Transverse colon (tissue), 4 donors: ENCODE data around the gene SLC7A9. TPM values are rescaled to one million over a fixed set of nuclear protein-coding genes. Genes with fewer than 3 reads are reported as not detected.

Experiments
- DNase-seq: peaks from one replicate; pipeline ENCODE4 v3.0.0-alpha.2; 2019
- H3K27ac ChIP-seq, 4 donors: fragments of 200-600 bp; sonication (generic); 2 replicates each; pipeline ENCODE4 v1.5.1; 2016 to 2018; ENCODE audit warnings: inconsistent platforms in 4 of 4
- H3K27me3 ChIP-seq: fragments of 200-600 bp; sonication (generic); 2 replicates; pipeline ENCODE4 v1.5.1; 2017; ENCODE audit warnings: inconsistent platforms
- H3K36me3 ChIP-seq, 4 donors: fragments of 200-600 bp; sonication (generic); 2 replicates each; pipeline ENCODE4 v1.5.1; 2017 to 2019; ENCODE audit warnings: inconsistent platforms in 4 of 4
- H3K4me1 ChIP-seq, 4 donors: fragments of 200-600 bp; sonication (generic); 2 replicates each; pipeline ENCODE4 v1.5.1; 2017 to 2020; ENCODE audit warnings: inconsistent platforms in 4 of 4
- H3K4me3 ChIP-seq, 4 donors: fragments of 200-600 bp; sonication (generic); 1 replicate in 1 of 4; 2 replicates in 3 of 4; pipeline versions ENCODE4 v1.5.1 to v1.6.1; 2017 to 2019; ENCODE audit warnings: inconsistent platforms in 4 of 4
- H3K9me3 ChIP-seq, 2 donors: fragments of 200-600 bp; sonication (generic); 2 replicates each; pipeline ENCODE4 v1.5.1; 2017 to 2019; ENCODE audit warnings: inconsistent platforms in 2 of 2
- EP300 ChIP-seq: sonication (generic); formaldehyde crosslinking; IDR thresholded peaks from one replicate; pipeline ENCODE4 v1.6.1; 2017; ENCODE audit warnings: antibody characterized with exemption, low read depth
- POLR2A ChIP-seq: fragments of 450-650 bp; IDR thresholded peaks from one replicate; pipeline ENCODE4 v1.6.1; 2016; ENCODE audit warnings: antibody characterized with exemption, mild to moderate bottlenecking, moderate library complexity
- POLR2AphosphoS5 ChIP-seq, 3 donors: sonication (generic); formaldehyde crosslinking; IDR thresholded peaks; one replicate each; pipeline ENCODE4 v1.6.1; 2016; ENCODE audit warnings: antibody characterized with exemption in 3 of 3
- WGBS, 2 donors: methylation state at CpG; one replicate each; pipeline ENCODE4 v1.1.5; 2018; ENCODE audit warnings: low coverage in 1 of 2; 5-methylcytosine and 5-hydroxymethylcytosine counted together
- in situ Hi-C, 4 donors: fragments of 200-750 bp; cut with MboI; loops; one replicate each; pipeline versions ENCODE4 v1.15.0 to v1.15.1; 2017; ENCODE audit warnings: low sequenced_read_pairs in 3 of 4, low pct_ligation_motif_present in 1 of 4, low pct_unique_long_range_greater_than_20kb in 1 of 4
- intact Hi-C: fragments of 100-400 bp; cut with DNase I; formaldehyde crosslinking; loops from one replicate; pipeline ENCODE4 v1.15.1; 2023; ENCODE audit warnings: low total_unique reads
- total RNA-seq, 4 donors: library from RNA; depleted of rRNA; stranded (reverse); fragments of >200 nt; gene quantifications; one replicate each; pipeline ENCODE4 v1.1.0, GENCODE V29; 2016
- TF ChIP-seq, protein P1 (sequence below), 5 experiments: fragments of 200-600 bp in 3 of 5; fragments of 450-650 bp in 2 of 5; sonication (generic) in 3 of 5; IDR thresholded peaks; 1 replicate in 2 of 5; 2 replicates in 3 of 5; pipeline ENCODE4 v1.5.1; 2016 to 2017; ENCODE audit warnings: antibody characterized with exemption in 5 of 5, inconsistent platforms in 3 of 5, mild to moderate bottlenecking in 2 of 5, moderate library complexity in 1 of 5

Gene SLC7A9
- total RNA-seq, 4 donors from 2014 or later = 2.5 to 11.2 TPM; not detected in 2

DNA sequence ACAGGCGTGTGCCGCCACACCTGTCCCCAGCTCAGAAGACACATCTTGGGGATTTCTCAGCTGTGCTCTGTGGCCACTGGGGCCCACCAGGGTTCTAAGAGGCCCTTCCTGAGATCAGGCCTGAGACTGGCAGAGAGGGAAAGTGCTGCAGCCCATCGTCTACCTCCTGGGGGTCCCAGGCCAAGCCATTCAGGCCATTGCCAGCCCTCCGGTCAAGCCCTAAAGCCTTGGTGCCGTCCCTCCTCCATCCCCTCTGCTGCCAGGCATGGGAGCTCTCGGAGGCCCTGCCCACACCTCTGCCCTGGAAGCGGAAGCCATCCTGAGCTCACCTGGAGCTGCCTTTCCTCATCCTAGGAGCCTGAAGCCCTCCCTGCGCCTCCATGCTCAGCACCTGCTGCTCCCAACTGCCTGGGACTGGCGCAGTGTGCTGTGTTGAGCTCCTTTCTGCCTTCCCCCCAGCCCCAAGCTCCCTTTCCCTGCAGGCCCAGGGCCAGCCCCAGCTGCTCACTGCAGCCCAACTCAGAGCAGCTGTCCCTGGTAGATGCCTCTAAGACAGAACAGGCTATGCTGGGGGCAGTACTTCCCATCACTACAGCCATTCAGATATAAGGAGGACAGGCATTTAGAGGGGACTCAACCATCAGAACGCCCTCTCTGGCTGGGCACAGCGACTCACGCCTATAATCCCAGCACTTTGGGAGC lies 2.9 kb downstream of the SLC7A9 start:
- no peaks in the 10 kb centered on the region for H3K36me3 ChIP-seq
- no peak for TF ChIP-seq EP300
- TF ChIP-seq, protein P1, sequence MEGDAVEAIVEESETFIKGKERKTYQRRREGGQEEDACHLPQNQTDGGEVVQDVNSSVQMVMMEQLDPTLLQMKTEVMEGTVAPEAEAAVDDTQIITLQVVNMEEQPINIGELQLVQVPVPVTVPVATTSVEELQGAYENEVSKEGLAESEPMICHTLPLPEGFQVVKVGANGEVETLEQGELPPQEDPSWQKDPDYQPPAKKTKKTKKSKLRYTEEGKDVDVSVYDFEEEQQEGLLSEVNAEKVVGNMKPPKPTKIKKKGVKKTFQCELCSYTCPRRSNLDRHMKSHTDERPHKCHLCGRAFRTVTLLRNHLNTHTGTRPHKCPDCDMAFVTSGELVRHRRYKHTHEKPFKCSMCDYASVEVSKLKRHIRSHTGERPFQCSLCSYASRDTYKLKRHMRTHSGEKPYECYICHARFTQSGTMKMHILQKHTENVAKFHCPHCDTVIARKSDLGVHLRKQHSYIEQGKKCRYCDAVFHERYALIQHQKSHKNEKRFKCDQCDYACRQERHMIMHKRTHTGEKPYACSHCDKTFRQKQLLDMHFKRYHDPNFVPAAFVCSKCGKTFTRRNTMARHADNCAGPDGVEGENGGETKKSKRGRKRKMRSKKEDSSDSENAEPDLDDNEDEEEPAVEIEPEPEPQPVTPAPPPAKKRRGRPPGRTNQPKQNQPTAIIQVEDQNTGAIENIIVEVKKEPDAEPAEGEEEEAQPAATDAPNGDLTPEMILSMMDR (IDR thresholded peaks at IDR 0.05) = no peak
- no peak for TF ChIP-seq POLR2A
- TF ChIP-seq POLR2AphosphoS5 (IDR thresholded peaks at IDR 0.05) = no peak
- H3K4me1 ChIP-seq = no peaks in the 10 kb centered on the region
- DNase-seq = no peak
- H3K4me3 ChIP-seq = no peak overlapping the region
- in situ Hi-C loops (no loop called here), intact Hi-C loops (no loop called here)
- H3K27me3 ChIP-seq = peaks cover 14% of the 10 kb centered on the region
- H3K27ac ChIP-seq = no peak overlapping the region
- no peaks in the 10 kb centered on the region for H3K9me3 ChIP-seq
- WGBS, 2 donors = 87% methylated on average over 9 of the region's 12 CpGs; no CpG with 5 or more reads in 1 of the 2 donors

GRCh38 chr19:32866061-32866460 lies 3.5 kb downstream of the SLC7A9 start:
- H3K9me3 ChIP-seq = no peaks in the 10 kb centered on the region
- H3K27me3 ChIP-seq = peaks cover 8% of the 10 kb centered on the region
- DNase-seq = no peak
- H3K4me1 ChIP-seq = no peaks in the 10 kb centered on the region
- H3K4me3 ChIP-seq = no peak overlapping the region
- H3K27ac ChIP-seq = no peak overlapping the region
- WGBS, 2 donors = 80 to 87% methylated on average over 1 to 4 of the region's 7 CpGs
- H3K36me3 ChIP-seq = no peaks in the 10 kb centered on the region
- TF ChIP-seq POLR2AphosphoS5 (IDR thresholded peaks at IDR 0.05) (no peak), POLR2A (no peak), EP300 (no peak)
- TF ChIP-seq, protein P1 (IDR thresholded peaks at IDR 0.05) = no peak
- in situ Hi-C loops = no loop called here
- intact Hi-C loops = no loop called here

- 83 to 87% methylated on average over 3 to 6 of the region's 6 CpGs for WGBS, 2 donors
- Histone ChIP-seq H3K9me3 (no peaks in the 10 kb centered on the region), H3K27me3 (peaks cover 6% of the 10 kb centered on the region), H3K4me3 (no peak overlapping the region), H3K27ac (no peak overlapping the region), H3K4me1 (no peaks in the 10 kb centered on the region), H3K36me3 (no peaks in the 10 kb centered on the region)
- in situ Hi-C loops = no loop called here
- TF ChIP-seq, protein P1 (IDR thresholded peaks at IDR 0.05) = no peak
- no peak for TF ChIP-seq EP300
- TF ChIP-seq POLR2AphosphoS5 (IDR thresholded peaks at IDR 0.05) = no peak
- no peak for TF ChIP-seq POLR2A
- intact Hi-C loops = no loop called here
- DNase-seq = no peak
These were observed 4.2 kb downstream of the SLC7A9 start for GRCh38 chr19:32865326-32865725.

DNA sequence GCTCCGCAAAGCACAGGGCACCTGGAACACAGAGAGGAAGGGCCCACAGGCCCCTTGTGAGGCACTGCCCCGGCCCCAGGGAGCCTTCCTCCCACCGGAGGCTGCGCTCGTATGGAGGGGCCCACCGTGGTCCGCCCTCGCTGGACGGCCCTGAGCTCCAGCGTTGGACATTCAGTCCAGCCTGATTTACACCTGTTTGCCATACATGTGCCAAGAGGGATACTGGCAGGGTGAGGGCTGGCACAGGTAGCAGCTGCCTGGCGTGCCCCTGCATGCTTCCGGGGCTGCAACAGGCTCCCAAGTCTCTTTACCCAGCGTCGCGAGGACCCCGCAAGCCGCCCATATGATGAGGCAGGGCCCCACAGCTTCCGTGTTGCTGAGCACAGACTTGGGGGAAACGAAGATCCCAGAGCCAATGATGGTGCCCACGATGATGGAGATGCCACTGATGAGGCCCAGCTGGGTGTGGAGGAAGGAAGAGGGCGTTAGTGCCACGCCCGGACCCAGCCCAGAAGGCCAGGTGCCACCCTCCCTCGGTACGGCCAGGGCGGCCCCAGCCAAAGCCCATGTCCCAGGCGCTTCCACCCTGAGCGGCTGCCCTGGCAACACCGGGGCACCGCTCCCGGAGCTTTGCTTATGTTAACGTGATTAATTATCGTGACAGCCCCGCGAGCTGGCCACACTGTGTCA lies 5.1 kb downstream of the SLC7A9 start:
- in situ Hi-C loops = no loop called here
- TF ChIP-seq POLR2AphosphoS5 (IDR thresholded peaks at IDR 0.05) (no peak), POLR2A (no peak), EP300 (no peak)
- TF ChIP-seq, protein P1 (IDR thresholded peaks at IDR 0.05) = no peak
- no peak for DNase-seq
- H3K36me3 ChIP-seq = no peaks in the 10 kb centered on the region
- H3K27me3 ChIP-seq = peaks cover 6% of the 10 kb centered on the region
- WGBS, 2 donors = 82 to 83% methylated on average over 4 to 30 of the region's 35 CpGs
- no peaks in the 10 kb centered on the region for H3K9me3 ChIP-seq
- intact Hi-C loops = no loop called here
- H3K27ac ChIP-seq = no peak overlapping the region
- no peak overlapping the region for H3K4me3 ChIP-seq
- no peaks in the 10 kb centered on the region for H3K4me1 ChIP-seq
